ENCODE measurements around the gene ME3. TPM values are rescaled to one million over a fixed set of nuclear protein-coding genes. Genes with fewer than 3 reads are reported as not detected.

ME3 gene
- total RNA-seq, 1 experiment from 2014 or later, result 1.8 TPM

GRCh38 chr11:86476109-86476861 lies 196.1 kb downstream of the ME3 start (continued):
- TF ChIP-seq ATF2 (CRISPR knock-in tag; IDR thresholded peaks at IDR 0.05; ENCODE audit: borderline replicate concordance, low read depth), result no peak
- no peak for TF ChIP-seq ZBTB21 (CRISPR knock-in tag; IDR thresholded peaks at IDR 0.05; ENCODE audit: borderline replicate concordance)
- TF ChIP-seq SOX15 (CRISPR knock-in tag; IDR thresholded peaks at IDR 0.05), result no peak
- no peak for TF ChIP-seq ERG (CRISPR knock-in tag; IDR thresholded peaks at IDR 0.05)

GRCh38 chr11:86475027-86475426 lies 197.4 kb downstream of the ME3 start:
- no peak for DNase-seq (ENCODE audit: low spot score)
- H3K27ac Mint-ChIP-seq, result no peak overlapping the region
- H3K4me1 Mint-ChIP-seq, result peaks cover 13% of the 10 kb centered on the region
- no peak overlapping the region for H3K4me3 Mint-ChIP-seq
- peaks cover 5% of the 10 kb centered on the region; the same call in 1 of the 2 replicates for H3K9me3 Mint-ChIP-seq
- ATAC-seq, result no peak
- ChIA-PET CTCF (no interaction called here), POLR2A (no interaction called here)
- TF ChIP-seq FOXP4 (CRISPR knock-in tag; IDR thresholded peaks at IDR 0.05) (no peak), STAT6 (CRISPR knock-in tag; conservative IDR thresholded peaks at IDR 0.05; ENCODE audit: low read depth) (no peak), HMGXB4 (CRISPR knock-in tag; IDR thresholded peaks at IDR 0.05) (no peak), FOXJ3 (CRISPR knock-in tag; IDR thresholded peaks at IDR 0.05; ENCODE audit: borderline replicate concordance) (no peak), E2F1 (CRISPR knock-in tag; IDR thresholded peaks at IDR 0.05) (no peak), SMAD4 (CRISPR knock-in tag; IDR thresholded peaks at IDR 0.05) (no peak), NR2C2 (CRISPR knock-in tag; IDR thresholded peaks at IDR 0.05) (no peak)
- no peaks in the 10 kb centered on the region for H3K36me3 Mint-ChIP-seq
- H3K27me3 Mint-ChIP-seq (ENCODE audit: low read depth), result no peaks in the 10 kb centered on the region; the same call in 1 of the 2 replicates
